Non-pigmented ciliary epithelial cell (primary cell): ENCODE measurements around the gene DCXR.

ENCODE experiments used
- DNase-seq: peaks from one replicate; pipeline ENCODE4 v3.0.0-alpha.2; 2010; ENCODE audit warnings: low read depth

Gene DCXR

GRCh38 chr17:82037092-82037888 is at the start of gene DCXR:
Gene DCXR, minus strand, starts transcription at chr17:82037697. Its CDS starts 15 bp downstream, at chr17:82037682.
- peak; percentile 61 for DNase-seq

- no peak for DNase-seq
Observed at GRCh38 chr17:82085931-82086764, 48.7 kb upstream of the DCXR start.

GRCh38 chr17:82085031-82085861 is 47.7 kb upstream of the DCXR start:
- DNase-seq, result no peak

- no peak for DNase-seq
Observed at GRCh38 chr17:82084373-82085030, 47.0 kb upstream of the DCXR start.

GRCh38 chr17:82083533-82084359 is 46.2 kb upstream of the DCXR start:
- DNase-seq, result no peak

GRCh38 chr17:82083009-82083408 is 45.5 kb upstream of the DCXR start:
- no peak for DNase-seq

GRCh38 chr17:82082456-82082855 is 45.0 kb upstream of the DCXR start:
- DNase-seq, result no peak

- no peak for DNase-seq
Observed at GRCh38 chr17:82081966-82082365, 44.5 kb upstream of the DCXR start.

- no peak for DNase-seq
Observed at GRCh38 chr17:82081546-82081945, 44.0 kb upstream of the DCXR start.

GRCh38 chr17:82080789-82081464 is 43.4 kb upstream of the DCXR start:
- DNase-seq, result no peak

- no peak for DNase-seq
Observed at GRCh38 chr17:82080048-82080788, 42.7 kb upstream of the DCXR start.

GRCh38 chr17:82079001-82079677 is 41.6 kb upstream of the DCXR start:
- DNase-seq, result no peak

GRCh38 chr17:82078433-82078832 is 40.9 kb upstream of the DCXR start:
- DNase-seq, result no peak

- no peak for DNase-seq
Observed at GRCh38 chr17:82077617-82078358, 40.3 kb upstream of the DCXR start.

- DNase-seq, result no peak
Observed at GRCh38 chr17:82076785-82077591, 39.5 kb upstream of the DCXR start.

- no peak for DNase-seq
Observed at GRCh38 chr17:82076018-82076784, 38.7 kb upstream of the DCXR start.

GRCh38 chr17:82073446-82073845 is 35.9 kb upstream of the DCXR start:
- no peak for DNase-seq
